ENCODE measurements around the gene RNU4-1.

- no peak for TF ChIP-seq CBX2 (IDR thresholded peaks at IDR 0.05; ENCODE audit: insufficient read depth, low read length, poor library complexity, severe bottlenecking)
- no peak for TF ChIP-seq CHD4 (IDR thresholded peaks at IDR 0.05; ENCODE audit: insufficient read depth, insufficient replicate concordance, low read depth, low read length, poor library complexity, severe bottlenecking)
- no peak for TF ChIP-seq FOXK2 (conservative IDR thresholded peaks at IDR 0.05 in 1 of 2, IDR thresholded peaks at IDR 0.05 in 1 of 2; ENCODE audit: low read depth in 2 of 2)
- TF ChIP-seq ZNF384 (IDR thresholded peaks at IDR 0.05; ENCODE audit: low read depth, low read length): no peak
- TF ChIP-seq LARP7 (IDR thresholded peaks at IDR 0.05): no peak
- no peak for TF ChIP-seq PCBP2 (IDR thresholded peaks at IDR 0.05; ENCODE audit: low read depth, low read length, poor library complexity, severe bottlenecking)
- TF ChIP-seq NFATC3 (IDR thresholded peaks at IDR 0.05): no peak
- no peak for TF ChIP-seq REST (IDR thresholded peaks at IDR 0.05; ENCODE audit: borderline replicate concordance)
- no peak for TF ChIP-seq REST (CRISPR knock-in tag; IDR thresholded peaks at IDR 0.05; ENCODE audit: low read depth)
- TF ChIP-seq GTF2F1 (IDR thresholded peaks at IDR 0.05; ENCODE audit: low read depth, low read length): no peak
- TF ChIP-seq, protein P1, sequence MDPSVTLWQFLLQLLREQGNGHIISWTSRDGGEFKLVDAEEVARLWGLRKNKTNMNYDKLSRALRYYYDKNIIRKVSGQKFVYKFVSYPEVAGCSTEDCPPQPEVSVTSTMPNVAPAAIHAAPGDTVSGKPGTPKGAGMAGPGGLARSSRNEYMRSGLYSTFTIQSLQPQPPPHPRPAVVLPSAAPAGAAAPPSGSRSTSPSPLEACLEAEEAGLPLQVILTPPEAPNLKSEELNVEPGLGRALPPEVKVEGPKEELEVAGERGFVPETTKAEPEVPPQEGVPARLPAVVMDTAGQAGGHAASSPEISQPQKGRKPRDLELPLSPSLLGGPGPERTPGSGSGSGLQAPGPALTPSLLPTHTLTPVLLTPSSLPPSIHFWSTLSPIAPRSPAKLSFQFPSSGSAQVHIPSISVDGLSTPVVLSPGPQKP (CRISPR knock-in tag; IDR thresholded peaks at IDR 0.05): no peak
- no peak for TF ChIP-seq ZBTB34 (CRISPR knock-in tag; IDR thresholded peaks at IDR 0.05)
- TF ChIP-seq SMC3 (conservative IDR thresholded peaks at IDR 0.05; ENCODE audit: insufficient read depth, low read depth, low read length): no peak
- no peak for TF ChIP-seq KDM5B (IDR thresholded peaks at IDR 0.05; ENCODE audit: insufficient replicate concordance, low read depth, low read length)
Measured at GRCh38 chr12:120264086-120264903, 28.7 kb downstream of the RNU4-1 start.
